ENCODE data around the gene ITGA2.

DNA sequence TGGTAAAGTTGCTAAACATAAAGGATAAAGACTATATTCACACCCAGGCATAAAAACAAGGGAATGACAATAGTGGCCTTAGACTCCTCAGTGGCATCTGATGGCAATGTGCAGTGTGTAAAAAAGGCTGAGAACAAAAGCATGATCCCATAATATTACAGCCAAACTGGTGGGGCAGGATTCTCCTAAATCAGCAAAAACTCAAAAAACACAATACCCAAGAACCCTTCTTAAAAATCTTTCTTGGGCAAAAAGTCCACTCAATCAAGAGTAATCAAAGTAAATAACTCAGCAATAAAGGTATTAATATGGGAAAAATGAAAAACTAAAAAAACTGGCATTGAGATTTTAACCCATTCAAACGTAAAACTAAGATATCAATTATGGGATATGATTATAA, 122.0 kb downstream of the ITGA2 start:
- TF ChIP-seq, protein P1, sequence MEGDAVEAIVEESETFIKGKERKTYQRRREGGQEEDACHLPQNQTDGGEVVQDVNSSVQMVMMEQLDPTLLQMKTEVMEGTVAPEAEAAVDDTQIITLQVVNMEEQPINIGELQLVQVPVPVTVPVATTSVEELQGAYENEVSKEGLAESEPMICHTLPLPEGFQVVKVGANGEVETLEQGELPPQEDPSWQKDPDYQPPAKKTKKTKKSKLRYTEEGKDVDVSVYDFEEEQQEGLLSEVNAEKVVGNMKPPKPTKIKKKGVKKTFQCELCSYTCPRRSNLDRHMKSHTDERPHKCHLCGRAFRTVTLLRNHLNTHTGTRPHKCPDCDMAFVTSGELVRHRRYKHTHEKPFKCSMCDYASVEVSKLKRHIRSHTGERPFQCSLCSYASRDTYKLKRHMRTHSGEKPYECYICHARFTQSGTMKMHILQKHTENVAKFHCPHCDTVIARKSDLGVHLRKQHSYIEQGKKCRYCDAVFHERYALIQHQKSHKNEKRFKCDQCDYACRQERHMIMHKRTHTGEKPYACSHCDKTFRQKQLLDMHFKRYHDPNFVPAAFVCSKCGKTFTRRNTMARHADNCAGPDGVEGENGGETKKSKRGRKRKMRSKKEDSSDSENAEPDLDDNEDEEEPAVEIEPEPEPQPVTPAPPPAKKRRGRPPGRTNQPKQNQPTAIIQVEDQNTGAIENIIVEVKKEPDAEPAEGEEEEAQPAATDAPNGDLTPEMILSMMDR (IDR thresholded peaks at IDR 0.05): no peak
- TF ChIP-seq POLR2A (IDR thresholded peaks at IDR 0.05): no peak

Data from thyroid gland (tissue), 4 donors.